ENCODE data around the gene SORCS3. TPM values are rescaled to one million over a fixed set of nuclear protein-coding genes. Genes with fewer than 3 reads are reported as not detected.

Gene SORCS3
- total RNA-seq, 1 experiment from 2014 or later = not detected

GRCh38 chr10:105243825-105244224 is 602.7 kb downstream of the SORCS3 start:
- ChIA-PET RAD21 (ENCODE audit: low non-redundant PET in 1 of 2, low total read pairs in 2 of 2, uncharacterized antibody in 2 of 2, unreplicated experiment in 2 of 2) (no interaction called here), POLR2A (no interaction called here), CTCF (no interaction called here)
- BruUV-seq (replicated peaks) = no TSS peak
- no peaks in the 10 kb centered on the region for H3K27me3 ChIP-seq (ENCODE audit: insufficient read depth, low read length)
- intact Hi-C loops (cut with micrococcal nuclease) = no loop called here
- no peaks in the 10 kb centered on the region for H4K20me1 ChIP-seq (ENCODE audit: insufficient read depth)
- no peak overlapping the region for H2AFZ ChIP-seq (ENCODE audit: low read depth, low read length, poor library complexity, severe bottlenecking)
- H3K9me2 ChIP-seq (ENCODE audit: insufficient read depth) = no peaks in the 10 kb centered on the region
- H3K4me2 ChIP-seq (ENCODE audit: low read length) = no peak overlapping the region
- no peak overlapping the region for H3K27ac ChIP-seq (ENCODE audit: low read depth, low read length)
- peaks cover 5 to 9% of the 10 kb centered on the region in 2 experiments; a peak in 2 of 4 replicates for H3K9me3 ChIP-seq (ENCODE audit: control insufficient read depth in 1 of 2, insufficient read depth in 1 of 2, low read depth in 1 of 2, low read length in 2 of 2)
- H3K36me3 ChIP-seq (ENCODE audit: control insufficient read depth in 1 of 2, insufficient read depth in 2 of 2, low read length in 2 of 2) = no peaks in the 10 kb centered on the region
- TF ChIP-seq TCF7L2 (IDR thresholded peaks at IDR 0.05; ENCODE audit: borderline replicate concordance, extremely low read depth, insufficient read depth, insufficient read length) = no peak
- no peaks in the 10 kb centered on the region for H3K4me1 ChIP-seq (ENCODE audit: control insufficient read depth in 1 of 2, insufficient read depth in 2 of 2, low read length in 2 of 2)
- no peak for ATAC-seq
- DNase-seq (ENCODE audit: low read depth, low spot score) = no peak
- no peaks in the 10 kb centered on the region for H3K79me2 ChIP-seq (ENCODE audit: insufficient read depth, low read length)
- H3K9ac ChIP-seq (ENCODE audit: low read length) = no peak overlapping the region
- H3K4me3 ChIP-seq (replicated peaks in 1 of 2; ENCODE audit: low read depth in 1 of 2, low read length in 2 of 2) = no peak overlapping the region

DNA sequence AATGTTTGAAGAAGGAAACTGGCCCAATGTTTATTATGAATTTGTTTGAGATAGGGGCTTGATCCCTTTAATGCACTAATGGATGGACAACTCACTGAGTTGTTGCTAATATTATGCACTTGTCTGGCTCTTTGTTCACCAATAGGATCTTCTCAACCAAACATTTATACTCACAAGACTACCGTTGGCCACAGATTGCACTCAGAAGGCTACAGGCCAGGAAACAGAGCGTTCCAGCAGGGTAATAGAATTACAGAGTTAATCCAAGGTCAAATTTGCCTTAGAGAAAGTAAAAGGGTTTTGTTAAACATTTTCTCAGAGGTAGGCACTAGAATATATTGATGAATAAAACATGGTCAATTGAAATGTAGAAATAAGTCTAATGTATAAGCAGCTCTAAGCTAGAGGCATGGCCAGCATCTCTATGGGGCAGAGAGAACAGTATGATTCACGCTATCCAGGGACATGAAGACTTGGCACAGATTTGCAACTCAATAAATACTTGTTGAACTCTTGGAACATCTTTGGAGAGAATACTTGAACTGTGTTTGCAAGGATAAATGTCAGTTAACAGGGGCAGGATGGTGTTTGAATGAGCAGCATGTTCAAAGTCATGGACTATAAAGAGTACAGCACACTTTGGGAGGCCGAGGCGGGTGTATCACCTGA is 606.9 kb downstream of the SORCS3 start:
- intact Hi-C loops (cut with micrococcal nuclease) = no loop called here
- ATAC-seq = no peak
- TF ChIP-seq CBX3 (IDR thresholded peaks at IDR 0.05; ENCODE audit: low read depth) (no peak), JUND (IDR thresholded peaks at IDR 0.05) (no peak), POLR2AphosphoS5 (IDR thresholded peaks at IDR 0.05; ENCODE audit: low read depth, low read length) (no peak), TCF7L2 (IDR thresholded peaks at IDR 0.05; ENCODE audit: borderline replicate concordance, extremely low read depth, insufficient read depth, insufficient read length) (no peak), SRF (IDR thresholded peaks at IDR 0.05; ENCODE audit: low read depth) (no peak), SP1 (IDR thresholded peaks at IDR 0.05; ENCODE audit: low read depth) (no peak), YY1 (IDR thresholded peaks at IDR 0.05; ENCODE audit: extremely low read depth, insufficient replicate concordance, low read depth, low read length) (no peak), ZFX (IDR thresholded peaks at IDR 0.05) (no peak), FOSL1 (IDR thresholded peaks at IDR 0.05; ENCODE audit: low read depth) (no peak), RAD21 (IDR thresholded peaks at IDR 0.05; ENCODE audit: low read depth) (no peak), SIN3A (IDR thresholded peaks at IDR 0.05; ENCODE audit: low read depth) (no peak), POLR2A (IDR thresholded peaks at IDR 0.05; ENCODE audit: borderline replicate concordance, extremely low read depth, insufficient read depth, insufficient read length) (no peak), EZH2phosphoT487 (IDR thresholded peaks at IDR 0.05; ENCODE audit: borderline replicate concordance) (no peak)
- TF ChIP-seq, protein P1, sequence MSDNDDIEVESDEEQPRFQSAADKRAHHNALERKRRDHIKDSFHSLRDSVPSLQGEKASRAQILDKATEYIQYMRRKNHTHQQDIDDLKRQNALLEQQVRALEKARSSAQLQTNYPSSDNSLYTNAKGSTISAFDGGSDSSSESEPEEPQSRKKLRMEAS (IDR thresholded peaks at IDR 0.05) = no peak
- TF ChIP-seq, protein P2, sequence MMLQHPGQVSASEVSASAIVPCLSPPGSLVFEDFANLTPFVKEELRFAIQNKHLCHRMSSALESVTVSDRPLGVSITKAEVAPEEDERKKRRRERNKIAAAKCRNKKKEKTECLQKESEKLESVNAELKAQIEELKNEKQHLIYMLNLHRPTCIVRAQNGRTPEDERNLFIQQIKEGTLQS (IDR thresholded peaks at IDR 0.05) = no peak
- TF ChIP-seq, protein P3, sequence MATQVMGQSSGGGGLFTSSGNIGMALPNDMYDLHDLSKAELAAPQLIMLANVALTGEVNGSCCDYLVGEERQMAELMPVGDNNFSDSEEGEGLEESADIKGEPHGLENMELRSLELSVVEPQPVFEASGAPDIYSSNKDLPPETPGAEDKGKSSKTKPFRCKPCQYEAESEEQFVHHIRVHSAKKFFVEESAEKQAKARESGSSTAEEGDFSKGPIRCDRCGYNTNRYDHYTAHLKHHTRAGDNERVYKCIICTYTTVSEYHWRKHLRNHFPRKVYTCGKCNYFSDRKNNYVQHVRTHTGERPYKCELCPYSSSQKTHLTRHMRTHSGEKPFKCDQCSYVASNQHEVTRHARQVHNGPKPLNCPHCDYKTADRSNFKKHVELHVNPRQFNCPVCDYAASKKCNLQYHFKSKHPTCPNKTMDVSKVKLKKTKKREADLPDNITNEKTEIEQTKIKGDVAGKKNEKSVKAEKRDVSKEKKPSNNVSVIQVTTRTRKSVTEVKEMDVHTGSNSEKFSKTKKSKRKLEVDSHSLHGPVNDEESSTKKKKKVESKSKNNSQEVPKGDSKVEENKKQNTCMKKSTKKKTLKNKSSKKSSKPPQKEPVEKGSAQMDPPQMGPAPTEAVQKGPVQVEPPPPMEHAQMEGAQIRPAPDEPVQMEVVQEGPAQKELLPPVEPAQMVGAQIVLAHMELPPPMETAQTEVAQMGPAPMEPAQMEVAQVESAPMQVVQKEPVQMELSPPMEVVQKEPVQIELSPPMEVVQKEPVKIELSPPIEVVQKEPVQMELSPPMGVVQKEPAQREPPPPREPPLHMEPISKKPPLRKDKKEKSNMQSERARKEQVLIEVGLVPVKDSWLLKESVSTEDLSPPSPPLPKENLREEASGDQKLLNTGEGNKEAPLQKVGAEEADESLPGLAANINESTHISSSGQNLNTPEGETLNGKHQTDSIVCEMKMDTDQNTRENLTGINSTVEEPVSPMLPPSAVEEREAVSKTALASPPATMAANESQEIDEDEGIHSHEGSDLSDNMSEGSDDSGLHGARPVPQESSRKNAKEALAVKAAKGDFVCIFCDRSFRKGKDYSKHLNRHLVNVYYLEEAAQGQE (IDR thresholded peaks at IDR 0.05; ENCODE audit: low read depth) = no peak

More for the DNA sequence above, 606.9 kb downstream of the SORCS3 start:
- Histone ChIP-seq H3K36me3 (ENCODE audit: control insufficient read depth in 1 of 2, insufficient read depth in 2 of 2, low read length in 2 of 2) (no peaks in the 10 kb centered on the region), H3K4me3 (replicated peaks in 1 of 2; ENCODE audit: low read depth in 1 of 2, low read length in 2 of 2) (no peak overlapping the region), H3K4me2 (ENCODE audit: low read length) (no peak overlapping the region), H3K27me3 (ENCODE audit: insufficient read depth, low read length) (no peaks in the 10 kb centered on the region), H3K9ac (ENCODE audit: low read length) (no peak overlapping the region), H4K20me1 (ENCODE audit: insufficient read depth) (no peaks in the 10 kb centered on the region), H3K9me2 (ENCODE audit: insufficient read depth) (no peaks in the 10 kb centered on the region), H3K27ac (ENCODE audit: low read depth, low read length) (no peak overlapping the region), H3K4me1 (ENCODE audit: control insufficient read depth in 1 of 2, insufficient read depth in 2 of 2, low read length in 2 of 2) (no peaks in the 10 kb centered on the region), H3K9me3 (ENCODE audit: control insufficient read depth in 1 of 2, insufficient read depth in 1 of 2, low read depth in 1 of 2, low read length in 2 of 2) (peaks cover 3 to 28% of the 10 kb centered on the region in 2 experiments; a peak in 2 of 4 replicates), H2AFZ (ENCODE audit: low read depth, low read length, poor library complexity, severe bottlenecking) (no peak overlapping the region), H3K79me2 (ENCODE audit: insufficient read depth, low read length) (no peaks in the 10 kb centered on the region)
- ChIA-PET RAD21 (ENCODE audit: low non-redundant PET in 1 of 2, low total read pairs in 2 of 2, uncharacterized antibody in 2 of 2, unreplicated experiment in 2 of 2) (no interaction called here), POLR2A (no interaction called here), CTCF (no interaction called here)
- DNase-seq (ENCODE audit: low read depth, low spot score) = no peak
- BruUV-seq (replicated peaks) = no TSS peak
